CD4-positive, alpha-beta T cell (primary cell): ENCODE data around the gene PDS5A. TPM values are rescaled to one million over a fixed set of nuclear protein-coding genes. Genes with fewer than 3 reads are reported as not detected.

Experiments used
- ATAC-seq: fragments of 200-7000 bp; cut with Tn5 transposase; one replicate; pipeline ENCODE4 v1.10.0; 2022; ENCODE audit warnings: mild to moderate bottlenecking; ENCODE audit not compliant: poor library complexity
- CTCF ChIA-PET: fragments of 350-600 bp; sonication (Branson Sonifier 250); formaldehyde crosslinking; loops from one replicate; lab custom pipeline; 2021; ENCODE audit warnings: antibody characterized with exemption, inconsistent platforms; lab: Charles Lee
- POLR2A ChIA-PET: fragments of 350-600 bp; sonication (Branson Sonifier 250); formaldehyde crosslinking; loops from one replicate; lab custom pipeline; 2021; ENCODE audit warnings: antibody characterized with exemption, inconsistent platforms; lab: Charles Lee
- DNase-seq, 14 experiments: peaks; one replicate each; pipeline ENCODE4 v3.0.0-alpha.2; 2013 to 2020; ENCODE audit warnings: mixed read lengths in 2 of 14
- H3K27ac ChIP-seq, 2 donors: one replicate each; pipeline versions ENCODE4 v1.5.1 to v1.7.0; 2013; ENCODE audit warnings: low read length in 2 of 2, low read depth in 1 of 2, mild to moderate bottlenecking in 1 of 2
- H3K27me3 ChIP-seq, 2 experiments: 1 replicate in 1 of 2; 2 replicates in 1 of 2; pipeline versions ENCODE4 v1.6.1 to v1.7.0; 2013; ENCODE audit warnings: low read length in 2 of 2, control low read depth in 1 of 2, mild to moderate bottlenecking in 1 of 2, moderate library complexity in 1 of 2; ENCODE audit not compliant: insufficient read depth in 2 of 2, control insufficient read depth in 1 of 2
- H3K36me3 ChIP-seq: one replicate; pipeline ENCODE4 v1.6.1; 2013; ENCODE audit warnings: low read length, control low read depth; ENCODE audit not compliant: insufficient read depth
- H3K4me1 ChIP-seq: one replicate; pipeline ENCODE4 v1.6.1; 2013; ENCODE audit warnings: low read length, control low read depth; ENCODE audit not compliant: insufficient read depth
- H3K4me3 ChIP-seq: one replicate; pipeline ENCODE4 v1.5.1; 2013; ENCODE audit warnings: mild to moderate bottlenecking, low read length, moderate library complexity
- H3K9me3 ChIP-seq, 2 experiments: 1 replicate in 1 of 2; 2 replicates in 1 of 2; pipeline versions ENCODE4 v1.6.1 to v1.7.0; 2013; ENCODE audit warnings: low read length in 2 of 2, mild to moderate bottlenecking in 2 of 2, control low read depth in 1 of 2, moderate library complexity in 1 of 2; ENCODE audit not compliant: control insufficient read depth in 1 of 2, insufficient read depth in 1 of 2
- H3K27ac Mint-ChIP-seq: one replicate; pipeline ENCODE4 v1.8.0; 2020; ENCODE audit warnings: mixed read lengths
- H3K27me3 Mint-ChIP-seq: one replicate; pipeline ENCODE4 v1.8.0; 2021; ENCODE audit warnings: mixed read lengths
- H3K36me3 Mint-ChIP-seq: one replicate; pipeline ENCODE4 v1.8.0; 2021; ENCODE audit warnings: low read depth, mixed read lengths
- H3K4me1 Mint-ChIP-seq: one replicate; pipeline ENCODE4 v1.8.0; 2021; ENCODE audit warnings: low read depth, mixed read lengths
- H3K4me3 Mint-ChIP-seq: one replicate; pipeline ENCODE4 v1.8.0; 2020; ENCODE audit warnings: mild to moderate bottlenecking, mixed read lengths
- H3K9me3 Mint-ChIP-seq: one replicate; pipeline ENCODE4 v1.8.0; 2020; ENCODE audit warnings: mixed read lengths
- intact Hi-C, 2 experiments: fragments of 100-400 bp; cut with DNase I in 1 of 2; cut with micrococcal nuclease in 1 of 2; formaldehyde crosslinking; loops; one replicate each; pipeline versions ENCODE4 v1.15.1 to v1.9.0; 2023 to 2025; cut with DNase I, micrococcal nuclease
- total RNA-seq, 174 experiments: library from RNA in 2 of 174; stranded (reverse) in 2 of 174; gene quantifications; one replicate each; pipeline ENCODE4 v1.2.3 and lab custom pipeline; 2021 to 2026
- TF ChIP-seq, protein P1 (sequence below): fragments of 200-600 bp; IDR thresholded peaks from one replicate; pipeline ENCODE4 v1.8.0; 2022; ENCODE audit warnings: antibody characterized with exemption, mild to moderate bottlenecking

The PDS5A gene
- total RNA-seq, 2 experiments from 2014 or later: 80.0 to 80.6 TPM

DNA sequence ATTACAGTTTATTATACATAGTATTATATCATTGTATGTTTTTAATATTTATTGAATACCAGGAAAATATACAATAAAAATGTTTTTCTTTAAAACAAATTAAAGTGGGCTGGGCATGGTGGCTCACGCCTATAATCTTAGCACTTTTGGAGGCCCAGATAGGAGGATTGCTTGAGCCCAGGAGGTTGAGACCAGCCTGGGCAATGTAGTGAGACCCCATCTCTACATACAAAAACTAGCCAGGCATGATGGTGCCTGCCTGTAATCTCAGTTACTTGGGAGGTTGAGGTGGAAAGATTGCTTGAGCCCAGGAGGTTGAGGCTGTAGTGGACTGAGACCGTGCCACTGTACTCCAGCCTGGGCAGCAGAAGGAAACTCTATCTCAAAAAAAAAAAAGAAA lies 38.3 kb upstream of the PDS5A start:
- Mint-ChIP-seq H3K27me3 (no peaks in the 10 kb centered on the region), H3K36me3 (no peaks in the 10 kb centered on the region), H3K9me3 (no peaks in the 10 kb centered on the region), H3K4me3 (no peak overlapping the region), H3K4me1 (no peaks in the 10 kb centered on the region), H3K27ac (no peak overlapping the region)
- POLR2A ChIA-PET: no interaction called here
- Histone ChIP-seq H3K27me3 (no peaks in the 10 kb centered on the region), H3K36me3 (no peaks in the 10 kb centered on the region), H3K4me3 (no peak overlapping the region), H3K9me3 (no peaks in the 10 kb centered on the region), H3K4me1 (no peaks in the 10 kb centered on the region), H3K27ac (no peak overlapping the region)
- DNase-seq (no peak), ATAC-seq (no peak)
- TF ChIP-seq, protein P1, sequence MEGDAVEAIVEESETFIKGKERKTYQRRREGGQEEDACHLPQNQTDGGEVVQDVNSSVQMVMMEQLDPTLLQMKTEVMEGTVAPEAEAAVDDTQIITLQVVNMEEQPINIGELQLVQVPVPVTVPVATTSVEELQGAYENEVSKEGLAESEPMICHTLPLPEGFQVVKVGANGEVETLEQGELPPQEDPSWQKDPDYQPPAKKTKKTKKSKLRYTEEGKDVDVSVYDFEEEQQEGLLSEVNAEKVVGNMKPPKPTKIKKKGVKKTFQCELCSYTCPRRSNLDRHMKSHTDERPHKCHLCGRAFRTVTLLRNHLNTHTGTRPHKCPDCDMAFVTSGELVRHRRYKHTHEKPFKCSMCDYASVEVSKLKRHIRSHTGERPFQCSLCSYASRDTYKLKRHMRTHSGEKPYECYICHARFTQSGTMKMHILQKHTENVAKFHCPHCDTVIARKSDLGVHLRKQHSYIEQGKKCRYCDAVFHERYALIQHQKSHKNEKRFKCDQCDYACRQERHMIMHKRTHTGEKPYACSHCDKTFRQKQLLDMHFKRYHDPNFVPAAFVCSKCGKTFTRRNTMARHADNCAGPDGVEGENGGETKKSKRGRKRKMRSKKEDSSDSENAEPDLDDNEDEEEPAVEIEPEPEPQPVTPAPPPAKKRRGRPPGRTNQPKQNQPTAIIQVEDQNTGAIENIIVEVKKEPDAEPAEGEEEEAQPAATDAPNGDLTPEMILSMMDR: no peak
- intact Hi-C loops: no loop called here
- CTCF ChIA-PET: no interaction called here

DNA sequence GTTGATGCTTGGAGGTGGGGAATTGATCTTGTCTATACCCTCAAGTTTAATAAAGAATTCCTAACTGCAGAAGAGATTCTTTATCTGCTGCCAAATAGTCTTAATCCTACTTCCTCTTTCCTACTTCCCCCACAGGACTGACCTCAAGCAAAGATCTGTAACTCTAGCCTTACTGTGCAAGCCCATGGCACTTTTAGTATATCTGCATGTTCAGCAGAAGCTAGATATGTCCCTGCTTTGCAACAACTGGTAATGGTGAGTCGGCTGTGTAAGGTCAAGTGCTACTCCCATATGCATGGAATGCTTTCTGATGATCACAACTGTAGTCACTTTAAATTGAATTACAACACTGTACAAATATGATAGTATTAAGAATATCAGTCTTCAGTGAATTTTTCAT lies 26.3 kb upstream of the PDS5A start:
- no peak for ATAC-seq
- DNase-seq: peak in 2 of 14 experiments; percentile 10 to 17
- no peaks in the 10 kb centered on the region for H3K4me1 ChIP-seq
- no peaks in the 10 kb centered on the region for H3K36me3 ChIP-seq
- Mint-ChIP-seq H3K27me3 (no peaks in the 10 kb centered on the region), H3K36me3 (no peaks in the 10 kb centered on the region), H3K4me3 (no peak overlapping the region), H3K4me1 (no peaks in the 10 kb centered on the region), H3K27ac (no peak overlapping the region), H3K9me3 (no peaks in the 10 kb centered on the region)
- ChIA-PET CTCF (no interaction called here), POLR2A (interaction anchor here (0.9 kb wide), 1 partner anchor 50 kb away, joined by 3 read pairs; no protein-coding TSS in a partner anchor)
- TF ChIP-seq, protein P1: no peak
- no peaks in the 10 kb centered on the region for H3K9me3 ChIP-seq
- no peak overlapping the region for H3K4me3 ChIP-seq
- H3K27me3 ChIP-seq: no peaks in the 10 kb centered on the region
- intact Hi-C loops: no loop called here
- no peak overlapping the region for H3K27ac ChIP-seq

DNA sequence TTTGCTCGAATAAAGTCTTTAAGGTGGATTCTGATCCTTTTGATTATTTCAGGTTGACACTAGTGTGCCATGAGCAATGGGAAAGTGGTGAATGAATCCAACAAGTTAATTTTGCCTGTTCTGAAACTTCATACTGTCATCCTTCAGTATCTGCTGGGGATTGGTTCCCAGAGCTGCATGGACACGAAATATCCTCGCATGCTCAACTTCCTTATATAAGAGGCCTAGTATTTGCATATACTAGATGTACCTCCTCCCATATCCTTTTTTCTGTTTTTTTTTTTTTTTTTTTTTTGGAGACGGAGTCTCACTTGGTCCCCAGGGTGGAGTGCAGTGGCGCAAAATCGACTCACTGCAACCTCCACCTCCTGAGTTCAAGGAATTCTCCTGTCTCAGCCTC lies 23.0 kb upstream of the PDS5A start:
- Mint-ChIP-seq H3K36me3 (no peaks in the 10 kb centered on the region), H3K4me1 (no peaks in the 10 kb centered on the region), H3K4me3 (no peak overlapping the region), H3K9me3 (no peaks in the 10 kb centered on the region), H3K27me3 (no peaks in the 10 kb centered on the region), H3K27ac (no peak overlapping the region)
- TF ChIP-seq, protein P1: no peak
- Histone ChIP-seq H3K27ac (no peak overlapping the region), H3K27me3 (no peaks in the 10 kb centered on the region), H3K4me1 (no peaks in the 10 kb centered on the region), H3K4me3 (no peak overlapping the region), H3K36me3 (no peaks in the 10 kb centered on the region), H3K9me3 (no peaks in the 10 kb centered on the region)
- DNase-seq (no peak), ATAC-seq (no peak)
- POLR2A ChIA-PET: no interaction called here
- CTCF ChIA-PET: interaction anchor here (0.6 to 0.7 kb wide), 2 partner anchors 80 to 760 kb away, joined by 3 read pairs; no protein-coding TSS in a partner anchor
- intact Hi-C loops: no loop called here
